AG04450 (cell line): Measurements from ENCODE around the gene TPP2. TPM values are rescaled to one million over a fixed set of nuclear protein-coding genes. Genes with fewer than 3 reads are reported as not detected.

Source experiments
- CTCF ChIA-PET: fragments of 300-600, 350-600 bp; formaldehyde crosslinking; extraction: SDS; loops from one replicate; lab custom pipeline; 2022; ENCODE audit warnings: antibody characterized with exemption, inconsistent platforms; lab: Charles Lee
- POLR2A ChIA-PET: fragments of 350-600 bp; formaldehyde crosslinking; extraction: SDS; loops from one replicate; lab custom pipeline; 2021; ENCODE audit warnings: antibody characterized with exemption, inconsistent platforms; lab: Yijun Ruan, JAX
- DNase-seq: peaks from one replicate; pipeline ENCODE4 v3.0.0-alpha.2; 2011; ENCODE audit warnings: low read depth, low spot score
- H3K27ac ChIP-seq: one replicate; pipeline ENCODE4 v1.5.1; 2012; ENCODE audit warnings: low read depth, low read length, control low read depth
- H3K27me3 ChIP-seq: one replicate; pipeline ENCODE4 v1.6.0; 2012; ENCODE audit warnings: low read length; ENCODE audit not compliant: control insufficient read depth, insufficient read depth
- H3K4me3 ChIP-seq: 2 replicates; pipeline ENCODE4 v1.5.1; 2011; ENCODE audit warnings: mild to moderate bottlenecking, low read depth, low read length, control low read depth
- H3K9me3 ChIP-seq: 2 replicates; pipeline ENCODE4 v1.5.1; 2012; ENCODE audit warnings: low read length; ENCODE audit not compliant: control insufficient read depth, insufficient read depth
- CTCF ChIP-seq: IDR thresholded peaks from 2 replicates; pipeline ENCODE4 v1.5.1; 2011; ENCODE audit warnings: low read depth, low read length, control low read depth, inconsistent platforms
- polyA plus RNA-seq: library from polyadenylated mRNA; depleted of rRNA; stranded (reverse); fragments of >200 nt; gene quantifications from 2 replicates; pipeline ENCODE4 v1.2.3, GENCODE V29; 2011

The TPP2 gene
- polyA plus RNA-seq, 1 experiment, result 49.8 TPM

- no peak for DNase-seq
- ChIA-PET POLR2A (no interaction called here), CTCF (no interaction called here)
Observed at GRCh38 chr13:102692491-102692826, 95.7 kb downstream of the TPP2 start.

GRCh38 chr13:102693250-102693649 is 96.5 kb downstream of the TPP2 start:
- CTCF ChIA-PET, result interaction anchor here (0.6 to 1.4 kb wide), 2 partner anchors 104 to 114 kb away, joined by 3 read pairs; no protein-coding TSS in a partner anchor
- no peak overlapping the region for H3K27ac ChIP-seq

More at GRCh38 chr13:102692491-102692826, 95.7 kb downstream of the TPP2 start:
- Histone ChIP-seq H3K9me3 (no peaks in the 10 kb centered on the region), H3K4me3 (no peak overlapping the region), H3K27ac (no peak overlapping the region), H3K27me3 (peaks cover 24% of the 10 kb centered on the region)
- TF ChIP-seq CTCF, result no peak

GRCh38 chr13:102693776-102694175 is 97.0 kb downstream of the TPP2 start:
- peak; percentile 6 for DNase-seq
- Histone ChIP-seq H3K9me3 (no peaks in the 10 kb centered on the region; the same call in 1 of the 2 replicates), H3K4me3 (no peak overlapping the region), H3K27ac (no peak overlapping the region), H3K27me3 (peaks cover 24% of the 10 kb centered on the region)
- no peak for TF ChIP-seq CTCF
- ChIA-PET CTCF (interaction anchor here (0.6 to 1.4 kb wide), 3 partner anchors 36 to 114 kb away, joined by 3 read pairs; no protein-coding TSS in a partner anchor), POLR2A (interaction anchor here (1.1 kb wide), 1 partner anchor 152 kb away, joined by 4 read pairs; the partner anchor contains the start of gene ERCC5)

More at GRCh38 chr13:102693250-102693649, 96.5 kb downstream of the TPP2 start:
- TF ChIP-seq CTCF, result no peak
- POLR2A ChIA-PET, result no interaction called here
- H3K4me3 ChIP-seq, result no peak overlapping the region
- no peaks in the 10 kb centered on the region for H3K9me3 ChIP-seq
- peaks cover 24% of the 10 kb centered on the region for H3K27me3 ChIP-seq
- DNase-seq, result no peak

GRCh38 chr13:102694937-102695336 is 98.2 kb downstream of the TPP2 start, which contains the start of gene METTL21C:
METTL21C (minus strand) TSS chr13:102695044; CDS start chr13:102694498, 546 bp downstream.
- Histone ChIP-seq H3K27ac (no peak within 1 kb of the TSS), H3K4me3 (no peak within 1 kb of the TSS), H3K27me3 (peaks cover 31% of the 10 kb centered on the region), H3K9me3 (no peaks in the 10 kb centered on the region; the same call in 1 of the 2 replicates)
- CTCF ChIA-PET, result interaction anchor here (1.4 kb wide), 1 partner anchor 115 kb away, joined by 3 read pairs; no protein-coding TSS in a partner anchor
- DNase-seq, result no peak
- no peak for TF ChIP-seq CTCF
- POLR2A ChIA-PET, result interaction anchor here (1.1 kb wide), 1 partner anchor 151 kb away, joined by 4 read pairs; the partner anchor contains the start of gene ERCC5

- ChIA-PET CTCF (no interaction called here), POLR2A (no interaction called here)
- H3K27me3 ChIP-seq, result peaks cover 32% of the 10 kb centered on the region
- H3K9me3 ChIP-seq, result no peaks in the 10 kb centered on the region; the same call in 1 of the 2 replicates
- H3K4me3 ChIP-seq, result no peak overlapping the region
- H3K27ac ChIP-seq, result no peak overlapping the region
- DNase-seq, result no peak
- no peak for TF ChIP-seq CTCF
Observed at GRCh38 chr13:102696465-102696864, 99.7 kb downstream of the TPP2 start.
